Vagina (tissue), 2 donors: ENCODE measurements around the gene SIGLEC12. TPM values are rescaled to one million over a fixed set of nuclear protein-coding genes. Genes with fewer than 3 reads are reported as not detected.

ENCODE experiments used
- DNase-seq, 2 donors: peaks; one replicate each; pipeline ENCODE4 v3.0.0-alpha.2; 2017; ENCODE audit errors: extremely low spot score in 2 of 2
- H3K27ac ChIP-seq: fragments of 200-600 bp; sonication (generic); one replicate; pipeline ENCODE4 v1.5.1; 2019
- H3K27me3 ChIP-seq: fragments of 200-600 bp; sonication (generic); one replicate; pipeline ENCODE4 v1.5.1; 2019
- H3K36me3 ChIP-seq, 2 donors: fragments of 200-600 bp; sonication (generic); one replicate each; pipeline ENCODE4 v1.5.1; 2017 to 2019
- H3K4me1 ChIP-seq: fragments of 200-600 bp; sonication (generic); one replicate; pipeline ENCODE4 v1.5.1; 2019
- H3K4me3 ChIP-seq, 2 donors: fragments of 200-600 bp; sonication (generic); 1 replicate in 1 of 2; 2 replicates in 1 of 2; pipeline ENCODE4 v1.5.1; 2016 to 2019
- H3K9me3 ChIP-seq: fragments of 200-600 bp; sonication (generic); one replicate; pipeline ENCODE4 v1.5.1; 2019
- POLR2A ChIP-seq, 2 donors: fragments of 450-650 bp; IDR thresholded peaks; one replicate each; pipeline ENCODE4 v1.6.1; 2017; ENCODE audit warnings: antibody characterized with exemption in 2 of 2, mild to moderate bottlenecking in 2 of 2, moderate library complexity in 2 of 2
- POLR2AphosphoS5 ChIP-seq, 2 donors: sonication (generic); formaldehyde crosslinking; IDR thresholded peaks; one replicate each; pipeline ENCODE4 v1.9.0; 2017; ENCODE audit warnings: antibody characterized with exemption in 2 of 2, mild to moderate bottlenecking in 2 of 2, low read depth in 1 of 2; ENCODE audit not compliant: insufficient read depth in 1 of 2
- intact Hi-C: fragments of 100-400 bp; cut with DNase I; formaldehyde crosslinking; loops from one replicate; pipeline ENCODE4 v1.15.1; 2023
- total RNA-seq: library from RNA; depleted of rRNA; stranded (reverse); fragments of >200 nt; gene quantifications from one replicate; pipeline ENCODE4 v1.2.3, GENCODE V29; 2016
- TF ChIP-seq, protein P1 (sequence below), 3 experiments: fragments of 450-650 bp in 2 of 3; fragments of 200-600 bp in 1 of 3; sonication (generic) in 1 of 3; IDR thresholded peaks; one replicate each; pipeline ENCODE4 v1.5.1; 2017 to 2019; ENCODE audit warnings: antibody characterized with exemption in 3 of 3, mild to moderate bottlenecking in 2 of 3, moderate library complexity in 2 of 3

Gene SIGLEC12
- total RNA-seq, 1 donor from 2014 or later: not detected

DNA sequence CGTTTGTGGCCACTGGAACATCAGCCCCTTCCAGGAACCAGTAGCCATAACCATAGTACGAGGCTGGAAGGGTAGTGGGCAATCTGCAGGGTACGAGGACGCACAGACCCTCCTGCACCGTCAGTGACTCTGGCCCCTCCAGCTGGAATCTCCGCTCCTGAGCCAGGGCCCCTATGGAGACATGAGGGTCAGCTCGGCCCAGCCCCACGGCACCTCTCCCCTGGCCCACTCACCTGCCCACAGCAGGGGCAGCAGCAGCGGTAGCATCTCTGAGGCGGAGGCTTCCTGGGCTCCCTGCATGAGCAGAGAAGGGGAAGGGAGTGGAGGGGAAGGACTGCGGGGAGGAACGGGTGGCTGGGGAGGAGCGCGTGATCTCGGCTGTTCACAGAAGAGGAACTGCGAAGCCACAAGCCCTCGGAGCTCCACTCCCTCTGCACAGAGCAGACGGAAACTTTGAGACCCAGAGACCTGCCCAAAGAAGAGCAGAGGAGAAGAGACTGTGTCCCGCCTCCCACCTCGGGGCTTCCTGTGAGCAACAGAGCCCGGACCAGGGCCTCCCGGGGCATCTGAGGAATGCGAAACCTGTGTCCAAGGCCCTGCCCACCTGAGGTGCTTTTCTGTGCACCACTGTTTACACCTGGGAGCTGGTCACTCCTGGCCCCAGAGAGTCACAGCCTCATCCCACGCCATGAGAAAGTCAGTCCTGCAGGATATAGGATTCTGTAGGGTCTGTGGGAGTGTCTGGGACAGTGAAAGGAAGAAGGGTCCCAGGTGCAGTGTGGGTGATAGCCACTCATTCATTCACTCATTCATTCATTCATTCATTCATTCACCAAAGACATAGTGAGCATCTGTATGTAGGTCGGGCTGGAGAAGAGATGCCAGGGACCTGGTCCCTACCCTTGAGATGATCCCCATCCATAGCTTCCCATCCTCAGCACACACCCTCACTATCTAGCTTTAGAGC lies 30.0 kb upstream of the SIGLEC12 start, which contains the start of gene SIGLEC6:
Gene SIGLEC6 (minus strand): TSS at position 322 of the 967 bp plus-strand sequence. CDS start 22 bp downstream, at position 300.
- Histone ChIP-seq H3K36me3 (no peaks in the 10 kb centered on the region), H3K9me3 (no peaks in the 10 kb centered on the region), H3K27ac (no peak within 1 kb of the TSS), H3K4me1 (no peaks in the 10 kb centered on the region), H3K27me3 (no peaks in the 10 kb centered on the region), H3K4me3 (no peak within 1 kb of the TSS)
- TF ChIP-seq POLR2A (IDR thresholded peaks at IDR 0.05) (no peak), POLR2AphosphoS5 (IDR thresholded peaks at IDR 0.05; ENCODE audit: insufficient read depth in 1 of 2, low read depth in 1 of 2) (no peak)
- TF ChIP-seq, protein P1, sequence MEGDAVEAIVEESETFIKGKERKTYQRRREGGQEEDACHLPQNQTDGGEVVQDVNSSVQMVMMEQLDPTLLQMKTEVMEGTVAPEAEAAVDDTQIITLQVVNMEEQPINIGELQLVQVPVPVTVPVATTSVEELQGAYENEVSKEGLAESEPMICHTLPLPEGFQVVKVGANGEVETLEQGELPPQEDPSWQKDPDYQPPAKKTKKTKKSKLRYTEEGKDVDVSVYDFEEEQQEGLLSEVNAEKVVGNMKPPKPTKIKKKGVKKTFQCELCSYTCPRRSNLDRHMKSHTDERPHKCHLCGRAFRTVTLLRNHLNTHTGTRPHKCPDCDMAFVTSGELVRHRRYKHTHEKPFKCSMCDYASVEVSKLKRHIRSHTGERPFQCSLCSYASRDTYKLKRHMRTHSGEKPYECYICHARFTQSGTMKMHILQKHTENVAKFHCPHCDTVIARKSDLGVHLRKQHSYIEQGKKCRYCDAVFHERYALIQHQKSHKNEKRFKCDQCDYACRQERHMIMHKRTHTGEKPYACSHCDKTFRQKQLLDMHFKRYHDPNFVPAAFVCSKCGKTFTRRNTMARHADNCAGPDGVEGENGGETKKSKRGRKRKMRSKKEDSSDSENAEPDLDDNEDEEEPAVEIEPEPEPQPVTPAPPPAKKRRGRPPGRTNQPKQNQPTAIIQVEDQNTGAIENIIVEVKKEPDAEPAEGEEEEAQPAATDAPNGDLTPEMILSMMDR (IDR thresholded peaks at IDR 0.05): no peak
- DNase-seq: no peak
- intact Hi-C loops: loop anchor here (5.0 kb wide), 1 partner anchor 39 kb away; no protein-coding TSS in a partner anchor

DNA sequence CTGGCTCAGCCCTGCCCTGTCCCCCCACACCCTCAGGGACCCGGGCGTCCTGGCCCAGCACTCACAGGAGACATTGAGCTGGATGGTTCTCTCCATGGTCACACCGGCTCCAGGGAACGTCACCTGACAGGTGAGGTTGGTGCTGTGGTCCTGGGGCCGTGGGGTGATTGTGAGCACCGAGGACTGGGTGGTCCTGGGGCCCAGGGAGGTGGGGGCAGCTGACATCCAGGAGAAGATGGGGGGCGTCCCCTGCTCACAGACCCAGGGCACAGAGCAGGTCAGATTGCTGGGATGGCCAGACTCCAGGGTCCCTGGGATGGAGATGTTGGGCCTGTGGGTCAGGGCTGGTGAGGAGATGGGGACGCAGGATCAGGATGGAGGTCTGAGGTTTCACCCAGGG lies 29.0 kb upstream of the SIGLEC12 start:
- no peak for DNase-seq
- H3K9me3 ChIP-seq: no peaks in the 10 kb centered on the region
- intact Hi-C loops: loop anchor here (5.0 kb wide), 1 partner anchor 38 kb away; no protein-coding TSS in a partner anchor
- H3K4me3 ChIP-seq: no peak overlapping the region
- H3K27me3 ChIP-seq: no peaks in the 10 kb centered on the region
- TF ChIP-seq POLR2A (IDR thresholded peaks at IDR 0.05): no peak
- H3K27ac ChIP-seq: no peak overlapping the region
- H3K4me1 ChIP-seq: no peaks in the 10 kb centered on the region
- no peaks in the 10 kb centered on the region for H3K36me3 ChIP-seq

DNA sequence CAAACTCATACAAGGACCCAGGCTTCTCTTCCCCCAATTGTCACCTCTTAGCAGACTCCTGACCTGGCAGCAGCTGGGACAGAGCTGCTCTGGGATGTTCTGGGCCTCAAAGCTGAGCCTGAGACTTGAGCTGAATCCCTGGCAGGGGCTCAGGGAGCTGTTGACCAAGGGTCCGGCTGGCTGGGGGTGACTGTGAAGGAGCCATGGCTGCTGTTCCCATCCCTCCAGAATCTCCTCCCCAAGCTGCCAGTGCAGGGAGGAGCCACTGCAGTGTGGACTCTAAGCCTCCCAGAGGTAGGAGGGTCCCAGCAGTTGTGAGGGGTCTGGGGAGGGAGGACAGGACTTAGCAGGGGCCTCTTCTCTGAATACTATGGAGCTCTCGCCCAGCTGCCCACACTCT lies 27.7 kb upstream of the SIGLEC12 start:
- no peaks in the 10 kb centered on the region for H3K27me3 ChIP-seq

DNA sequence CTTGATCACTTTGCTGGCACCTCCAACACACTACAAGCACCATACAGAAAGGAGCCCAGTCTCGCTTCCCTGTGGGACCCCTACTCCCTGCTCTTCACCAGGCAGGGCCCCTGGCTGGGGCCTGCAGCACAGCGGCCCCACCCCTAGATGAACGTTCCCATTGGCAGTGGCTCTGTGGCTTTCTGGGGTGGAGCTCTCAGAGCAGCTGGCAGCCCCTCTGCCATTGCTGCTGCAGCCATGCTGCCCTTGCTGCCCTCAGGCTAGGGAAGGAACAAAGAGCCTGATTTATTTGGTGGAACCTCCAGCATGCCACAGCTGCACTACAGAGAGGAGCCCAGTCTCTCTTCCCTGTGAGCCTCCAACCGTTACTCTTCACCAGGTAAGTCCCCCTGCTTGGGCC lies 24.1 kb upstream of the SIGLEC12 start:
- no peak overlapping the region for H3K4me3 ChIP-seq
- H3K27ac ChIP-seq: no peak overlapping the region
- no peaks in the 10 kb centered on the region for H3K36me3 ChIP-seq
- no peaks in the 10 kb centered on the region for H3K9me3 ChIP-seq
- no peak for DNase-seq
- H3K27me3 ChIP-seq: no peaks in the 10 kb centered on the region
- TF ChIP-seq, protein P1 (IDR thresholded peaks at IDR 0.05): no peak
- intact Hi-C loops: no loop called here
- no peaks in the 10 kb centered on the region for H3K4me1 ChIP-seq

More for the DNA sequence above, 27.7 kb upstream of the SIGLEC12 start:
- Histone ChIP-seq H3K4me3 (no peak overlapping the region), H3K36me3 (no peaks in the 10 kb centered on the region), H3K4me1 (no peaks in the 10 kb centered on the region), H3K27ac (no peak overlapping the region), H3K9me3 (no peaks in the 10 kb centered on the region)
- TF ChIP-seq, protein P1 (IDR thresholded peaks at IDR 0.05): no peak
- no peak for TF ChIP-seq POLR2AphosphoS5 (IDR thresholded peaks at IDR 0.05; ENCODE audit: insufficient read depth in 1 of 2, low read depth in 1 of 2)
- no peak for TF ChIP-seq POLR2A (IDR thresholded peaks at IDR 0.05)
- DNase-seq: no peak
- intact Hi-C loops: no loop called here

DNA sequence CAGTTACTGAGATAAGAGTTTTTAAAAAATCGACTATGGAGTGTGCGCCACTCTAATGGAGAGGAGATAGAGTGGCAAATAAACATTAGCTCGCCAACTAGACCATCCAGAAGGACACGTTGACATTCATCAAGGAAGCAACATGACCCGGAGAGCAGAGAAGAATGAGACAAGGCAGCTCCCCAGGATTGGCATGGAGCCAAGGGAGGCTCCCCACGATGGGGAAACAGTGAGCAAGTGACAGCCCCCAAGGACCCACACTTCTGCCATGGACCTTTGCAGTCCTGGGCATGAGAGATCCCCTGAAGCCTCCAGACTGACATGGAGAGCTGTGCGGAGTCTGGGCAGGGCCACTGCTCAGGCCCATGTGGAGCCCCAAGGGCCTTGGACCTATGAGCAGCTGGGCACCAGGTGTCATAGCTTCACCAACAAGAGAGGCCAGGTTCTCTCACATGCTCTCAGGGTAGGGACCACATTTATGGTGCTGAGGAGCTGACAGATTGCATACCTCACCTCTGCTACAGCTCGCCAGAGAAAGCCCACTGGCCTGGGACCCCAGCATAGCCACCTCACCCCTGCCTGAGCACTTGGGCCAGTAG lies 23.2 kb upstream of the SIGLEC12 start:
- Histone ChIP-seq H3K4me1 (no peaks in the 10 kb centered on the region), H3K9me3 (no peaks in the 10 kb centered on the region), H3K27ac (no peak overlapping the region), H3K27me3 (no peaks in the 10 kb centered on the region), H3K36me3 (no peaks in the 10 kb centered on the region), H3K4me3 (no peak overlapping the region)
- intact Hi-C loops: no loop called here
- no peak for DNase-seq
- TF ChIP-seq, protein P1 (IDR thresholded peaks at IDR 0.05): no peak
- no peak for TF ChIP-seq POLR2AphosphoS5 (IDR thresholded peaks at IDR 0.05; ENCODE audit: insufficient read depth in 1 of 2, low read depth in 1 of 2)
- no peak for TF ChIP-seq POLR2A (IDR thresholded peaks at IDR 0.05)
